T follicular helper cell (primary cell): ENCODE results near the gene STAT3.
"Not testable (repeated sequence)": the region's sequence is repeated elsewhere in the genome, so short reads cannot be mapped to it uniquely, and the experiment has no call there.

ENCODE experiments used
- DNase-seq: peaks from one replicate; pipeline ENCODE4 v3.0.0-alpha.2; 2020; ENCODE audit warnings: low read depth

STAT3 gene

GRCh38 chr17:42315402-42316156 is 72.7 kb downstream of the STAT3 start:
- DNase-seq: no peak

GRCh38 chr17:42313773-42314566 is 74.3 kb downstream of the STAT3 start:
- no peak for DNase-seq

DNA sequence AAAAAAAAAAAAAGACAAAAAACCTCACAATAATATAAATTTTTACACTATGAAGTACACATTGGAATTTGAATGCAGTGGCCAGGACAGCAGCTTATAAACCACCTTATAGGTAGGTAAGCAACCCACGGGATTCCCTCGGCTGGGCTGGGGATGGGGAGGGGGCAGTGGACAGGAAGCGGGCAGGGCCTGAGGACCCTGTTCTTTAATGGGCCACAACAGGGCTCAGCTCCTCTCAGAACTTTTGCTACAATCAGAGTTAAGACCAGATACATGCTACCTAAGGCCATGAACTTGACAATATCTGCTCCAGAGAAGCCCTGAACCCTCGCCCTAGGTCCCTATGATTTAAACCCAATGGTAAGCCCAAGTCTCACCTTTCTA is 74.9 kb downstream of the STAT3 start:
- no peak for DNase-seq

DNA sequence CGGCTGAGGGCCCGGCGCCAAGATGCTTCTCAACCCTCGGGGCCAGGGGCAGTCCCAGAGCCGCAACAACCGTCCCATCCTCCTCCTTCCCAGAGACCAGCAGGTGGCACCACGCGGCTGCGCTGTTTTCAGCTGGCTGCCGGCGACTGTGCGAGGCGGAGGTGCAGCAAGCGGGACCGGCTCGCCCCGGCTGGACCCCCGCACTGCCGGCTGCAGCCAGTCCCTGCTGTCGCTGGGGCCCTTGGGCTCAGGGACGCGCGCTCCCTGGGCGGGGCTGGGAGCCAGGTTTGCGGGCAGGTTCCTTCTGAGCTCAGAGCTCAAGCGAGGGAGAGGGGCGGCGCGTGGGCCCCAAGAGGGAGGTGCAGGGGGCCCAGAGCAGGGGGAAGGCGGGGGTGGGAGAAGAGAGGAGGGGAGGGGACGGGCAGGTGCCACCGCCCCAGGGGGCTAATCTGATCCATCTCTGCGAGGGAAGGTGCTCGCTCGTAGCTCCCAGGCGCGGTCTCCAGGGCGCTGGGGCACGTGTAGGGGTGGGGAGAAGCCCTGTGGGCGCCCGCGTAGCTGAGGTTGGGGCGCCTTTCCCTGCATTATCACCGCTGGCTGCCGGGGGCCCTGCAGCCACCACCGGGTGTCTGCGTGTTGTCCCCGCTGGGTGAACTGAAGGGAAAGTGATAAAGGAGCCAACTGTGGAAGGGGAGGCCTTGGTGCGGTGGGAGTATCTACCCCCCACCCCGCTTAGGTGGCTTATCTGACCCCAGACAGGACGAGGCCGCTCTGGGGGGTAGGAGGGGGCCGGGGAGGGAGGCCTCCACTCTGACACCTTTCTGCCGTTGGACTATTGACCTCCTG is 75.7 kb downstream of the STAT3 start:
- DNase-seq: peak; percentile 57

GRCh38 chr17:42312035-42312284 is 76.3 kb downstream of the STAT3 start:
- no peak for DNase-seq

DNA sequence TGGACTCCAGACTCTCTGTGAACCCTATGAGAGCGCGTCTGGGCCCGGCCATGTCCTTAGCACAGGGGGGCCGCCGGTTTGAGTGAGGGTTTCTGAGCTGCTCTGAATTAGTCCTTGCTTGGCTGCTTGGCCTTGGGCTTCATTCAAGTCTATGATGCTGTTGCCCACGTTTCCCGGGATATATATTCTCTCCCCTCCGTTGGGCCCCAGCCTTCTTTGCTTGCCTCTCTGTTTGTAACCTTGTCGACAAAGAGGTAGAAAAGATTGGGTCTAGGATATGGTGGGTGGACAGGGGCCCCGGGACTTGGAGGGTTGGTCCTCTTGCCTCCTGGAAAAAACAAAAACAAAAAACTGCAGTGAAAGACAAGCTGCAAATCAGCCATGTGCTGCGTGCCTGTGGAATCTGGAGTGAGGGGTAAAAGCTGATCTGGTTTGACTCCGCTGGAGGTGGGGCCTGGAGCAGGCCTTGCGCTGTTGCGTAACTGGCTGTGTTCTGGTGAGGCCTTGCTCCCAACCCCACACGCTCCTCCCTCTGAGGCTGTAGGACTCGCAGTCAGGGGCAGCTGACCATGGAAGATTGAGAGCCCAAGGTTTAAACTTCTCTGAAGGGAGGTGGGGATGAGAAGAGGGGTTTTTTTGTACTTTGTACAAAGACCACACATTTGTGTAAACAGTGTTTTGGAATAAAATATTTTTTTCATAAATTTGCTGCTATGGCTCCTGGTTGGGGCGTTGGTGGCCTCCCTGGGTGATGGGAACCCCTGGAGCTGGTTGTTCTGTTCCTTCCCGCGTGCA is 76.8 kb downstream of the STAT3 start:
- no peak for DNase-seq

GRCh38 chr17:42310787-42311215 is 77.4 kb downstream of the STAT3 start:
- no peak for DNase-seq

- DNase-seq: no peak
Observed at GRCh38 chr17:42309986-42310786, 78.1 kb downstream of the STAT3 start.

DNA sequence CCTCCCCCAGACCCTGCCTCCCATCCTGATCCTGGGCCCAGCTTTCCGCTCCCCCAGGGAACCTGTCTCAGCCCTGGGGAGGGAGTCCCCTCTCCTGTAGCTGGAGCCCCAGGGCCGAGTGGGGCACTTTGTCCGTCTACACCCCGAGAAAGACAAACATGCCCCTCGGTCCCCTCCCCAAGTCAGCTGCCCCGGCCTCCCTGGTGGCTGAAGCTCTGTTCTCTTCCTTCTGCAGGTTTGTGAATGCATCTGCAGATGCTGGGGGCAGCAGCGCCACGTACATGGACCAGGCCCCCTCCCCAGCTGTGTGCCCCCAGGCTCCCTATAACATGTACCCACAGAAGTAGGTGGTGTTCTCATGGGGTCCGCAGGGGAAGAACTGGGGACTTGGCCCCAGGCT is 79.1 kb downstream of the STAT3 start:
- DNase-seq: no peak

- no peak for DNase-seq
Observed at GRCh38 chr17:42308446-42308845, 79.8 kb downstream of the STAT3 start.

- DNase-seq: no peak
Observed at GRCh38 chr17:42307362-42307927, 80.8 kb downstream of the STAT3 start.

DNA sequence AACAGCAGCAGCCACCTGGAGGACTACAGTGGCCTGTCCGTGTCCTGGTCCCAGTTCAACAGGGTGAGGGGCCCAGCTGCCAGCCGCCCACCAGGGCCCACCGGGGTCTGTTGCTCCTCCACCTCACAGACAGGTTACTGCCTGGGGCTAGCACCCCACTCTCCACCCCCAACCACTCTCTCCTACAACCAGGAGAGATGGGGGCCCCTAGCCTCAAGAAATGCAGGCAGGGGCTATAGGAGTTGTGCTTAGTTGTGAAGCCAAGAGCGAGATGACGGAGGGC is 81.9 kb downstream of the STAT3 start:
- no peak for DNase-seq

DNA sequence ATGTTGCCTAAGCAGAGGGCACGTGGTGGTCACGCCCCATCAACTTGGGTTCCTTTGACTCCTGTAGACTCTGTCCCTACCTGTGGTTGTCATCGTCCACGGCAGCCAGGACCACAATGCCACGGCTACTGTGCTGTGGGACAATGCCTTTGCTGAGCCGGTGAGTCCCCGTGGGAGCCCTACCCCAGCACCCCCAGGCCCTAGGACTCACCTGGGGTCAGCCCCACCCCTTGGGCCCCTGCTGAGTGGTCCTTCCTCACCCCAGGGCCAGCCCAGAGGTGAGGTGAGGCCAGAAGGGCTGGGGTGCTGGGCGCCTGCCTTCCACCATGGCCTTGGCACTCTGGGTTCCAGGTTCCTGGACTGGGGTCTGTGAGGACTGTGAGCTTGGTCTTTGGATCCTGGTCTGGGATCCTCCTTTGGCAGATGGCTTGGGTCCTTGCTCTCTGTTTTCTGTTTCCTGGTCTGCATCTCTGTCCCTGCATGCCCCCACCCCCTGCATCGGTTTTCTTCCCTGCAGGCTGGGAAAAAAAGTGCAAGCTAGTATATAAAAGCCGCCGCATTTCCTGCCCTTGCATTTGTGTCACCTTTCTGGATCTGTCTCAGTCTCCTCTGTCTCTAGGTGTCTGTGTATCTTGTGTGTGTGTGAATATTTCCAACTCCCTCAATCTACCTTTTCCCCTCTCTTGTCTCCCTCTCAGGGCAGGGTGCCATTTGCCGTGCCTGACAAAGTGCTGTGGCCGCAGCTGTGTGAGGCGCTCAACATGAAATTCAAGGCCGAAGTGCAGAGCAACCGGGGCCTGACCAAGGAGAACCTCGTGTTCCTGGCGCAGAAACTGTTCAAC is 82.5 kb downstream of the STAT3 start:
- no peak for DNase-seq

DNA sequence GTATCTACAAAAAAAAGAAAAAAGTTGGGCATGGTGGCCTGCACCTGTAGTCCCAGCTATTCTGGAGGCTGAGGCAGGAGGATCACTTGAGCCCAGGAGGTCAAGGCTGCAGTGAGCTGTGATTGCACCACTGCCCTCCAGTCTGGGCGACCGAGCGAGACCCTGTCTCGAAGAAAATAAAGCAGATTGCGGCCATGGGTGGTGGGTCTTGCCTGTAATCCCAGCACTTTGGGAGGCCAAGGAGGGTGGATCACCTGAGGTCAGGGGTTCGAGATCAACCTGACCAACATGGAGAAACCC is 83.3 kb downstream of the STAT3 start:
- not testable (repeated sequence) for DNase-seq

DNA sequence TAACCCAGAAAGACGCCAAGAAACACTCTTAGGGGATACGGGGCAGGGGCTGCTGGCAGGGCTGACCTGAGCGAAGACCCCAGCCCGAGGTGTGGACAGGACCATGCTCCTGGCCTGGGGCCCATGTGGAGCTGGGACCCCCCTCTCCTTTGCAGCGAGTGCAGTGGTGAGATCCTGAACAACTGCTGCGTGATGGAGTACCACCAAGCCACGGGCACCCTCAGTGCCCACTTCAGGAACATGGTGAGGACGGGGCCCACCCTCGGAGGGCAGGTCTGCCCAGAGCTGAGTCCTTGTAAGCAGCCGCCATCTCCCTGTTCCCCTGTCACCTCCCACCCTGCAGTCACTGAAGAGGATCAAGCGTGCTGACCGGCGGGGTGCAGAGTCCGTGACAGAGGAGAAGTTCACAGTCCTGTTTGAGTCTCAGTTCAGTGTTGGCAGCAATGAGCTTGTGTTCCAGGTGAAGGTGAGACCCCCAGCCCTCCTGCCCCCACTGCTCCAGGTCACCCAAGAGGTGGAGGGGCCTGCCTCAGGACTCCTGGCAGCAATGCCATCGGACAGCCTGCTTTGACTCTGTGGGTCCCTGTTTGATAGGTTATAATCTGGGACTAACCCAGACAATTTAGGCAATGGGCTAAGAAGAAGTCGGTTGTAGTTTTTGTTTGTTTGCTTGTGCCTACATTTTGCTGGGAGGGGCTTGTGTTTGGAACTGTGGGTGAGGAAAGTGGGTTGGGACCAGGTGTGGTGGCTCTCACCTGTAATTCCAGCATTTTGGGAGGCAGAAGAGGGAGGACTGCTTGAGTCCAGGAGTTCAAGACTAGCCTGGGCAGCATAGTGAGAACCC is 83.8 kb downstream of the STAT3 start:
- no peak for DNase-seq

DNA sequence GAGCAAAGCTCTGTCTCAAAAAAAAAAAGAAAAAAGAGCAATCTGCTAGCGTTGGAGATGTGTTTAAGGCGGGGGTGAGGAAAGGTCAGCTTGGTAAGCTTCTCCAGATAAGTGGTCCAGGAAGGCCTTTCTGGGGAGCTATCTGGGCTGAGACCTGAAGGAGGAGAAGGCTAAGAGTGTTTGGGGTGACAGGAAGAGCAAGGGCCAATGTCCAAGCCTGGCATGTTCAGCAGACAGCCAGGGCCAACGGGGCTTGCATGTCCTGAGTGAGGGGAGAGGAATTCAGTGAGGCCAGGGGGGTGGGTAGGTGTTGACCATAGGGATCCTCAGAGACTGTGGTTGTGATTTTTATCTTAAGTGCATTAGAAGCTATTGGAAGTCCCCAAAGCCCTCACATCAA is 84.5 kb downstream of the STAT3 start:
- DNase-seq: no peak

- no peak for DNase-seq
Observed at GRCh38 chr17:42301022-42301421, 87.2 kb downstream of the STAT3 start.

DNA sequence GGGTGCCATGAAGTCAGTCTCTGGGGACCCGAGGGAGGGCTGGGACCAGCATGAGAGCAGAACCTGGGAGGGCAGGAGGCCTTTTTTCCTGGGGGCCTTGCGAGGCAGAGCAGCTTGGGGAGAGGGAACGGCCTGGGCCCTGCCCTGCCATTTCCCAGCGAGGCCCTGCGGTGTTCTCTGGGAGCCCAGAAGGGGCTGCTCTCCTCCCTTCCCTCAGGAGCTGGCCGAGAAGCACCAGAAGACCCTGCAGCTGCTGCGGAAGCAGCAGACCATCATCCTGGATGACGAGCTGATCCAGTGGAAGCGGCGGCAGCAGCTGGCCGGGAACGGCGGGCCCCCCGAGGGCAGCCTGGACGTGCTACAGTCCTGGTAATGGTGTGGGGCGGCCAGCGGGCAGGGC is 88.3 kb downstream of the STAT3 start:
- DNase-seq: not testable (repeated sequence)

GRCh38 chr17:42299361-42299760 is 88.9 kb downstream of the STAT3 start:
- DNase-seq: not testable (repeated sequence)
